SH-SY5Y (cell line): ENCODE data around the gene GAREM1.
A peak's percentile ranks its signal among the peaks of the same experiment; 100 is the strongest.

ENCODE experiments used
- GATA2 ChIP-seq: IDR thresholded peaks from 2 replicates; pipeline ENCODE4 v1.6.1; 2011; ENCODE audit warnings: mild to moderate bottlenecking, low read depth, low read length
- GATA3 ChIP-seq: IDR thresholded peaks from 2 replicates; pipeline ENCODE4 v1.6.1; 2011; ENCODE audit warnings: low read depth, mild to moderate bottlenecking, low read length, moderate library complexity

DNA sequence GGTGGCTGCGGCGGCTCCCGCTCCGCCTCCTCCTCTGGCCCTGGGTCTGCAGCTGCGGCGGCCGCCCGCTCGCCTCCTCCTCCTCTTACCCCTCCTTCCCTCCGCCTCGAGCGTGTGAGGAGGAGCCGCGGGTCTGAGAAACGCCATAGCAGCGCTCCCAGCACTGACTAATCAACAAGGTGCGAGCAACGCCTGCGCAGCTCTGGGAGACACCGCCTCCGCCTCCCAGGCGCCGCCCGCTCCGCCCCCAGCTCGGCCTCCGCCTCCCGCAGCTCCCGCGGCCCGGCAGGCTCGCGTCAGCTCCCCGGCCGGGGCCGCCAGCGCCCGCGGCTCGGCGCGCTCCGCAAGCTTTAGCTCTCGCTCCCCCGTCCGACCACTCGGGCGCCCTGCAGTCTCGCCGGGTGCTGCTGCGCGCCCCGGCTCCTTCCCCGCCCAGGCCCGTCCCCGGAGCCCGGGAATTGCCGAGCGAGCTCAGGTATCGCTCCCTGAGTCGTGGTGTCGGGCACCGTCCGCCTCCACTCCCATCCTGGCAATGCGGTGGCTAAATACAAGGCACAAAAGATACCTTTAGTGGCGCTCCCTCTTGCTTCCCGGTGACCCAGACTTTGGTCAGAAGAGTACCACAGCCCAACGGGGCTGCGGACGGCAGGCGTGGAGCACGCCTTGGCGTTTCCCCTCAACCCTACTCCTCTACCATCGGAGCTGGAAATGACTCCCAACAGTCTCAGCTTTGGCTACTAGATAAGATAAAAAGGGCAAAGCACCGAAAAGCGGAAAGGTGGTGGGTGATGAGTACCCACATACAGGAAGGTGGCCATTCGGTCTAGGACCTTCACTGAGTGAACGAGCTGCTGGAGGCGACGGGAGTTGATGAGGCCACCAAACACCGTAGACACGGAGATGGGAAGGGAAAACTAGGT, at the start of gene GAREM1:
- TF ChIP-seq GATA3 (no peak), GATA2 (peak; percentile 21; the same call in 1 of the 2 replicates)
